ENCODE results near the gene AFTPH. TPM values are rescaled to one million over a fixed set of nuclear protein-coding genes. Genes with fewer than 3 reads are reported as not detected.

Gene AFTPH
- total RNA-seq, 1 donor from 2014 or later, result 16.0 TPM

- Histone ChIP-seq H3K9me3 (ENCODE audit: insufficient read depth, low read depth, low read length) (no peaks in the 10 kb centered on the region), H3K79me2 (ENCODE audit: insufficient read depth, low read length) (peaks cover 2% of the 10 kb centered on the region), H3K27ac (ENCODE audit: low read depth, low read length) (no peak overlapping the region), H4K20me1 (ENCODE audit: insufficient read depth, low read length) (no peaks in the 10 kb centered on the region), H3K4me3 (ENCODE audit: insufficient read depth, low read depth, low read length) (no peak overlapping the region), H3K4me1 (ENCODE audit: insufficient read depth, low read length) (no peaks in the 10 kb centered on the region), H3K36me3 (ENCODE audit: insufficient read depth, low read length) (no peaks in the 10 kb centered on the region), H2AFZ (ENCODE audit: low read depth, low read length) (no peak overlapping the region), H3K9ac (ENCODE audit: low read length) (no peak overlapping the region), H3K4me2 (ENCODE audit: low read length) (no peak overlapping the region), H3K27me3 (ENCODE audit: insufficient read depth, low read length) (no peaks in the 10 kb centered on the region)
- no peak for DNase-seq (ENCODE audit: low read depth)
- no peaks in the 10 kb centered on the region for H3K9me3 Mint-ChIP-seq (ENCODE audit: unreplicated experiment)
- peaks cover 8% of the 10 kb centered on the region for H3K4me1 Mint-ChIP-seq (ENCODE audit: low read depth, unreplicated experiment)
- no peak overlapping the region for H3K4me3 Mint-ChIP-seq (ENCODE audit: unreplicated experiment)
- H3K36me3 Mint-ChIP-seq (ENCODE audit: low read depth, unreplicated experiment), result no peaks in the 10 kb centered on the region
- no peak overlapping the region for H3K27ac Mint-ChIP-seq (ENCODE audit: unreplicated experiment)
- no peaks in the 10 kb centered on the region for H3K27me3 Mint-ChIP-seq (ENCODE audit: low read depth, unreplicated experiment)
- TF ChIP-seq EZH2 (IDR thresholded peaks at IDR 0.05; ENCODE audit: insufficient read depth, low read length) (no peak), CTCF (IDR thresholded peaks at IDR 0.05; ENCODE audit: insufficient read depth, low read depth, low read length) (peak; percentile 38)
- FAIRE-seq, result no peak
Observed at GRCh38 chr2:64562148-64562784, 38.1 kb downstream of the AFTPH start.

- Mint-ChIP-seq H3K27ac (ENCODE audit: unreplicated experiment) (no peak overlapping the region), H3K4me1 (ENCODE audit: low read depth, unreplicated experiment) (peaks cover 7% of the 10 kb centered on the region), H3K36me3 (ENCODE audit: low read depth, unreplicated experiment) (no peaks in the 10 kb centered on the region), H3K9me3 (ENCODE audit: unreplicated experiment) (no peaks in the 10 kb centered on the region), H3K27me3 (ENCODE audit: low read depth, unreplicated experiment) (no peaks in the 10 kb centered on the region), H3K4me3 (ENCODE audit: unreplicated experiment) (no peak overlapping the region)
- no peak for DNase-seq (ENCODE audit: low read depth)
- Histone ChIP-seq H3K79me2 (ENCODE audit: insufficient read depth, low read length) (peaks cover 2% of the 10 kb centered on the region), H3K9me3 (ENCODE audit: insufficient read depth, low read depth, low read length) (no peaks in the 10 kb centered on the region), H3K4me2 (ENCODE audit: low read length) (no peak overlapping the region), H3K27ac (ENCODE audit: low read depth, low read length) (no peak overlapping the region), H2AFZ (ENCODE audit: low read depth, low read length) (no peak overlapping the region), H3K9ac (ENCODE audit: low read length) (no peak overlapping the region), H4K20me1 (ENCODE audit: insufficient read depth, low read length) (no peaks in the 10 kb centered on the region), H3K27me3 (ENCODE audit: insufficient read depth, low read length) (no peaks in the 10 kb centered on the region), H3K4me1 (ENCODE audit: insufficient read depth, low read length) (no peaks in the 10 kb centered on the region), H3K36me3 (ENCODE audit: insufficient read depth, low read length) (no peaks in the 10 kb centered on the region), H3K4me3 (ENCODE audit: insufficient read depth, low read depth, low read length) (no peak overlapping the region)
- no peak for TF ChIP-seq EZH2 (IDR thresholded peaks at IDR 0.05; ENCODE audit: insufficient read depth, low read length)
- TF ChIP-seq CTCF (IDR thresholded peaks at IDR 0.05; ENCODE audit: insufficient read depth, low read depth, low read length), result no peak
- FAIRE-seq, result no peak
Observed at GRCh38 chr2:64563436-64563938, 39.4 kb downstream of the AFTPH start.

Data from astrocyte (in vitro differentiated cells and primary cell).